ENCODE measurements around the gene TLR1. TPM values are rescaled to one million over a fixed set of nuclear protein-coding genes. Genes with fewer than 3 reads are reported as not detected.

TLR1 gene
- total RNA-seq, 2 experiments from 2014 or later = 16.2 to 16.3 TPM

GRCh38 chr4:38783109-38783460 is 21.5 kb downstream of the TLR1 start:
- no peak overlapping the region for H3K4me3 Mint-ChIP-seq
- H3K36me3 Mint-ChIP-seq (ENCODE audit: low read depth) = no peaks in the 10 kb centered on the region
- ChIA-PET POLR2A (interaction anchor here (0.9 to 3.5 kb wide), 4 partner anchors 22 to 603 kb away, joined by 3 to 17 read pairs (median 5); partner anchors contain the start of gene TLR1), CTCF (interaction anchor here (0.6 to 2.2 kb wide), 12 partner anchors 9 to 721 kb away, joined by 3 to 18 read pairs (median 4); partner anchors contain the start of genes TLR1 and TLR6)
- peaks cover 6% of the 10 kb centered on the region for H3K4me1 Mint-ChIP-seq (ENCODE audit: low read depth)
- Histone ChIP-seq H3K27ac (ENCODE audit: low read depth in 1 of 2, low read length in 2 of 2) (no peak overlapping the region), H3K27me3 (ENCODE audit: control insufficient read depth in 1 of 2, insufficient read depth in 2 of 2, low read length in 2 of 2) (no peaks in the 10 kb centered on the region), H3K36me3 (ENCODE audit: insufficient read depth, low read length) (no peaks in the 10 kb centered on the region), H3K9me3 (ENCODE audit: control insufficient read depth in 1 of 2, insufficient read depth in 1 of 2, low read length in 2 of 2) (no peaks in the 10 kb centered on the region), H3K4me1 (ENCODE audit: insufficient read depth, low read length) (peaks cover 4% of the 10 kb centered on the region), H3K4me3 (ENCODE audit: low read length) (no peak overlapping the region)
- no peak for DNase-seq
- H3K9me3 Mint-ChIP-seq = no peaks in the 10 kb centered on the region
- TF ChIP-seq CTCF (IDR thresholded peaks at IDR 0.05) = peak; percentile 55
- H3K27ac Mint-ChIP-seq = no peak overlapping the region
- no peaks in the 10 kb centered on the region for H3K27me3 Mint-ChIP-seq
- ATAC-seq (ENCODE audit: poor library complexity) = no peak
- intact Hi-C loops (cut with DNase I, micrococcal nuclease) = loop anchor here (1.0 to 2.0 kb wide), 4 partner anchors 25 to 720 kb away; no protein-coding TSS in a partner anchor

- Histone ChIP-seq H3K27me3 (ENCODE audit: control insufficient read depth in 1 of 2, insufficient read depth in 2 of 2, low read length in 2 of 2) (no peaks in the 10 kb centered on the region), H3K27ac (ENCODE audit: low read depth in 1 of 2, low read length in 2 of 2) (no peak within 1 kb of the TSS), H3K4me3 (ENCODE audit: low read length) (no peak within 1 kb of the TSS), H3K9me3 (ENCODE audit: control insufficient read depth in 1 of 2, insufficient read depth in 1 of 2, low read length in 2 of 2) (no peaks in the 10 kb centered on the region), H3K36me3 (ENCODE audit: insufficient read depth, low read length) (no peaks in the 10 kb centered on the region), H3K4me1 (ENCODE audit: insufficient read depth, low read length) (peaks cover 4% of the 10 kb centered on the region)
- intact Hi-C loops (cut with DNase I, micrococcal nuclease) = loop anchor here (1.0 to 2.0 kb wide), 4 partner anchors 24 to 720 kb away; no protein-coding TSS in a partner anchor
- peak in 7 of 14 experiments; percentile 14 to 75 (median 60) for DNase-seq
- POLR2A ChIA-PET = interaction anchor here (0.9 to 3.5 kb wide), 4 partner anchors 21 to 603 kb away, joined by 3 to 17 read pairs (median 5); partner anchors contain the start of gene TLR1
- no peaks in the 10 kb centered on the region for H3K9me3 Mint-ChIP-seq
- ATAC-seq (ENCODE audit: poor library complexity) = peak; percentile 77
- CTCF ChIA-PET = interaction anchor here (0.6 to 2.2 kb wide), 14 partner anchors 9 to 720 kb away, joined by 3 to 18 read pairs (median 4); partner anchors contain the start of genes TLR1 and TLR6
- H3K4me1 Mint-ChIP-seq (ENCODE audit: low read depth) = peaks cover 6% of the 10 kb centered on the region
- no peaks in the 10 kb centered on the region for H3K27me3 Mint-ChIP-seq
- no peaks in the 10 kb centered on the region for H3K36me3 Mint-ChIP-seq (ENCODE audit: low read depth)
- TF ChIP-seq CTCF (IDR thresholded peaks at IDR 0.05) = peak; percentile 78
- no peak within 1 kb of the TSS for H3K27ac Mint-ChIP-seq
- H3K4me3 Mint-ChIP-seq = no peak within 1 kb of the TSS
These were observed 22.0 kb downstream of the TLR1 start, which contains the start of gene TLR10 for GRCh38 chr4:38782452-38783108. TSS of gene TLR10 (minus strand) at chr4:38782990. CDS start at chr4:38775590, 7,400 bp downstream.

- H3K9me3 ChIP-seq (ENCODE audit: control insufficient read depth in 1 of 2, insufficient read depth in 1 of 2, low read length in 2 of 2) = no peaks in the 10 kb centered on the region
- ChIA-PET CTCF (interaction anchor here (0.9 to 2.2 kb wide), 5 partner anchors 8 to 48 kb away, joined by 3 to 18 read pairs (median 4); partner anchors contain the start of gene TLR1), POLR2A (interaction anchor here (0.7 to 3.5 kb wide), 2 partner anchors 23 to 719 kb away, joined by 3 to 17 read pairs; partner anchors contain the start of gene TLR1)
- peaks cover 4% of the 10 kb centered on the region for H3K4me1 ChIP-seq (ENCODE audit: insufficient read depth, low read length)
- intact Hi-C loops (cut with DNase I, micrococcal nuclease) = loop anchor here (2.0 kb wide), 2 partner anchors 603 to 719 kb away; no protein-coding TSS in a partner anchor
- no peaks in the 10 kb centered on the region for H3K36me3 ChIP-seq (ENCODE audit: insufficient read depth, low read length)
- Mint-ChIP-seq H3K9me3 (no peaks in the 10 kb centered on the region), H3K4me3 (no peak overlapping the region), H3K27ac (no peak overlapping the region), H3K27me3 (no peaks in the 10 kb centered on the region), H3K36me3 (ENCODE audit: low read depth) (no peaks in the 10 kb centered on the region), H3K4me1 (ENCODE audit: low read depth) (peaks cover 6% of the 10 kb centered on the region)
- ATAC-seq (ENCODE audit: poor library complexity) (no peak), DNase-seq (no peak)
- TF ChIP-seq CTCF (IDR thresholded peaks at IDR 0.05) = no peak
- H3K4me3 ChIP-seq (ENCODE audit: low read length) = no peak overlapping the region
- no peaks in the 10 kb centered on the region for H3K27me3 ChIP-seq (ENCODE audit: control insufficient read depth in 1 of 2, insufficient read depth in 2 of 2, low read length in 2 of 2)
- no peak overlapping the region for H3K27ac ChIP-seq (ENCODE audit: low read depth in 1 of 2, low read length in 2 of 2)
These were observed 22.7 kb downstream of the TLR1 start for GRCh38 chr4:38781854-38782261.
